Measurements from ENCODE around the gene TOGARAM1.
A peak's percentile ranks its signal among the peaks of the same experiment; 100 is the strongest.

The TOGARAM1 gene

GRCh38 chr14:44961554-44962333, at the start of gene TOGARAM1, which contains the start of gene KLHL28:
Gene TOGARAM1, plus strand, starts transcription at chr14:44962190. Its CDS starts 232 bp downstream, at chr14:44962422.
Gene KLHL28, minus strand, starts transcription at chr14:44961947. Its CDS starts 16,019 bp downstream, at chr14:44945928.
- DNase-seq = peak; percentile 99

GRCh38 chr14:44914849-44915248, 47.1 kb upstream of the TOGARAM1 start:
- no peak for DNase-seq

- peak; percentile 12 for DNase-seq
Observed at GRCh38 chr14:44928793-44929192, 33.2 kb upstream of the TOGARAM1 start.

GRCh38 chr14:44935155-44935554, 26.8 kb upstream of the TOGARAM1 start:
- no peak for DNase-seq

GRCh38 chr14:44937547-44937946, 24.4 kb upstream of the TOGARAM1 start:
- DNase-seq = no peak

- no peak for DNase-seq
Observed at GRCh38 chr14:44940211-44940610, 21.8 kb upstream of the TOGARAM1 start.

- no peak for DNase-seq
Observed at GRCh38 chr14:44940944-44941343, 21.0 kb upstream of the TOGARAM1 start.

- DNase-seq = no peak
Observed at GRCh38 chr14:44941591-44941990, 20.4 kb upstream of the TOGARAM1 start.

- no peak for DNase-seq
Observed at GRCh38 chr14:44942436-44942835, 19.6 kb upstream of the TOGARAM1 start.

- DNase-seq = no peak
Observed at GRCh38 chr14:44944107-44944506, 17.9 kb upstream of the TOGARAM1 start.

- DNase-seq = no peak
Observed at GRCh38 chr14:44945264-44945663, 16.7 kb upstream of the TOGARAM1 start.

GRCh38 chr14:44951051-44951450, 10.9 kb upstream of the TOGARAM1 start:
- no peak for DNase-seq

- no peak for DNase-seq
Observed at GRCh38 chr14:44952391-44953110, 9.4 kb upstream of the TOGARAM1 start.

- DNase-seq = no peak
Observed at GRCh38 chr14:44954750-44955149, 7.2 kb upstream of the TOGARAM1 start.

GRCh38 chr14:44955528-44955927, 6.5 kb upstream of the TOGARAM1 start:
- no peak for DNase-seq

GRCh38 chr14:44956866-44957265, 5.1 kb upstream of the TOGARAM1 start:
- DNase-seq = no peak

- DNase-seq = no peak
Observed at GRCh38 chr14:44959538-44959937, 2.5 kb upstream of the TOGARAM1 start.

GRCh38 chr14:44960146-44960545, 1.8 kb upstream of the TOGARAM1 start:
- peak; percentile 24 for DNase-seq

GRCh38 chr14:44960646-44961045, 1.3 kb upstream of the TOGARAM1 start:
- DNase-seq = no peak

- DNase-seq = peak; percentile 58
Observed at GRCh38 chr14:44961151-44961553, 838 bp upstream of the TOGARAM1 start.

GRCh38 chr14:44962334-44963043, 499 bp downstream of the TOGARAM1 start:
- peak; percentile 38 for DNase-seq

- DNase-seq = no peak
Observed at GRCh38 chr14:44963044-44963528, 1.1 kb downstream of the TOGARAM1 start.

GRCh38 chr14:44963775-44964380, 1.9 kb downstream of the TOGARAM1 start:
- peak; percentile 19 for DNase-seq
